ENCODE results near the gene AMZ1.

AMZ1 gene

GRCh38 chr7:2754086-2754485 is 66.1 kb downstream of the AMZ1 start:
- no peak for DNase-seq (ENCODE audit: low spot score)

- no peak for DNase-seq (ENCODE audit: low spot score)
Observed at GRCh38 chr7:2754912-2755311, 66.9 kb downstream of the AMZ1 start.

- DNase-seq (ENCODE audit: low spot score): no peak
Observed at GRCh38 chr7:2755531-2755930, 67.5 kb downstream of the AMZ1 start.

GRCh38 chr7:2757361-2757903 is 69.4 kb downstream of the AMZ1 start:
- DNase-seq (ENCODE audit: low spot score): no peak

GRCh38 chr7:2757904-2758672 is 70.1 kb downstream of the AMZ1 start:
- DNase-seq (ENCODE audit: low spot score): no peak

- no peak for DNase-seq (ENCODE audit: low spot score)
Observed at GRCh38 chr7:2758673-2759616, 70.9 kb downstream of the AMZ1 start.

- DNase-seq (ENCODE audit: low spot score): no peak
Observed at GRCh38 chr7:2759736-2760097, 71.7 kb downstream of the AMZ1 start.

GRCh38 chr7:2760098-2760889 is 72.3 kb downstream of the AMZ1 start:
- DNase-seq (ENCODE audit: low spot score): peak; percentile 80

GRCh38 chr7:2761131-2761624 is 73.2 kb downstream of the AMZ1 start:
- DNase-seq (ENCODE audit: low spot score): peak; percentile 61

- DNase-seq (ENCODE audit: low spot score): no peak
Observed at GRCh38 chr7:2761801-2762497, 73.9 kb downstream of the AMZ1 start.

GRCh38 chr7:2763597-2763996 is 75.6 kb downstream of the AMZ1 start:
- DNase-seq (ENCODE audit: low spot score): no peak

GRCh38 chr7:2764621-2765020 is 76.6 kb downstream of the AMZ1 start:
- no peak for DNase-seq (ENCODE audit: low spot score)
